PC-3 (cell line): ENCODE results near the gene KCP. TPM values are rescaled to one million over a fixed set of nuclear protein-coding genes. Genes with fewer than 3 reads are reported as not detected.

Experiments used
- ATAC-seq: fragments of 200-7000 bp; cut with Tn5 transposase; 2 replicates; pipeline ENCODE4 v1.9.1; 2020; ENCODE audit warnings: mild to moderate bottlenecking, moderate library complexity
- BruUV-seq: library from RNA; stranded (reverse); fragments of 400-500 nt; replicated peaks from 2 replicates; lab custom pipeline; 2021; lab: Mats Ljungman, UMichigan
- CTCF ChIA-PET: fragments of 300-600 bp; sonication (Branson Sonifier 250); formaldehyde crosslinking; loops from one replicate; lab custom pipeline; 2022; ENCODE audit warnings: antibody characterized with exemption; lab: Charles Lee
- POLR2A ChIA-PET: fragments of 300-600 bp; sonication (Branson Sonifier 250); formaldehyde crosslinking; loops from one replicate; lab custom pipeline; 2022; ENCODE audit warnings: antibody characterized with exemption; ENCODE audit not compliant: unreplicated experiment; lab: Charles Lee
- DNase-seq: peaks from one replicate; pipeline ENCODE4 v3.0.0-alpha.2; 2015
- H2AFZ ChIP-seq: fragments of 300-600 bp; sonication (generic); 2 replicates; pipeline ENCODE4 v1.6.0; 2016; ENCODE audit warnings: antibody characterized with exemption, low read length
- H3F3A ChIP-seq: fragments of 300-600 bp; sonication (generic); one replicate; pipeline ENCODE4 v1.6.0; 2017; ENCODE audit warnings: antibody characterized with exemption, low read length, control low read depth, mild to moderate bottlenecking; ENCODE audit not compliant: unreplicated experiment
- H3K27ac ChIP-seq: fragments of 300-600 bp; sonication (generic); 2 replicates; pipeline ENCODE4 v1.5.1; 2016; ENCODE audit warnings: mild to moderate bottlenecking, low read length
- H3K27me3 ChIP-seq: fragments of 300-600 bp; sonication (generic); 2 replicates; pipeline ENCODE4 v1.6.1; 2016; ENCODE audit warnings: low read length, mixed read lengths
- H3K36me3 ChIP-seq: fragments of 300-600 bp; sonication (generic); 2 replicates; pipeline ENCODE4 v1.6.1; 2016; ENCODE audit warnings: low read depth, mixed run types, low read length, mixed read lengths
- H3K4me1 ChIP-seq: fragments of 300-600 bp; sonication (generic); 2 replicates; pipeline ENCODE4 v1.5.1; 2016; ENCODE audit warnings: low read length; ENCODE audit not compliant: insufficient read depth
- H3K4me2 ChIP-seq: fragments of 300-600 bp; sonication (generic); 2 replicates; pipeline ENCODE4 v1.6.0; 2016; ENCODE audit warnings: low read length
- H3K4me3 ChIP-seq: fragments of 300-600 bp; sonication (generic); 2 replicates; pipeline ENCODE4 v1.5.1; 2016; ENCODE audit warnings: mild to moderate bottlenecking, low read length, mixed read lengths
- H3K79me2 ChIP-seq: fragments of 300-600 bp; sonication (generic); 2 replicates; pipeline ENCODE4 v1.6.1; 2017; ENCODE audit warnings: low read length, mixed read lengths
- H3K9ac ChIP-seq: fragments of 300-600 bp; sonication (generic); 2 replicates; pipeline ENCODE4 v1.6.0; 2016; ENCODE audit warnings: mild to moderate bottlenecking, low read length
- H3K9me2 ChIP-seq: fragments of 300-600 bp; sonication (generic); replicated peaks from 2 replicates; pipeline ENCODE4 v1.6.1; 2016; ENCODE audit warnings: mixed run types, low read length, mixed read lengths
- H3K9me3 ChIP-seq: fragments of 300-600 bp; sonication (generic); 2 replicates; pipeline ENCODE4 v1.6.1; 2016; ENCODE audit warnings: low read length, mixed read lengths
- H4K20me1 ChIP-seq: fragments of 300-600 bp; sonication (generic); 2 replicates; pipeline ENCODE4 v1.6.1; 2016; ENCODE audit warnings: low read length, mixed read lengths
- CTCF ChIP-seq: fragments of 300-600 bp; sonication (generic); conservative IDR thresholded peaks from 2 replicates; pipeline ENCODE4 v1.5.1; 2017; ENCODE audit warnings: antibody characterized with exemption, low read depth, mild to moderate bottlenecking, low read length
- EZH2 ChIP-seq: fragments of 300-600 bp; sonication (generic); IDR thresholded peaks from one replicate; pipeline ENCODE4 v1.6.1; 2017; ENCODE audit warnings: antibody characterized with exemption, mild to moderate bottlenecking, low read length; ENCODE audit not compliant: unreplicated experiment
- EZH2phosphoT487 ChIP-seq: fragments of 300-600 bp; sonication (generic); IDR thresholded peaks from 2 replicates; pipeline ENCODE4 v1.6.1; 2018; ENCODE audit warnings: mild to moderate bottlenecking, antibody characterized with exemption, low read length, borderline replicate concordance
- intact Hi-C: fragments of 100-400 bp; cut with micrococcal nuclease; formaldehyde crosslinking; loops from 2 replicates; pipeline ENCODE4 v1.9.0; 2023
- total RNA-seq: library from RNA; depleted of rRNA; stranded (reverse); fragments of >200 nt; gene quantifications from 2 replicates; pipeline ENCODE4 v1.2.3, GENCODE V29; 2014

KCP gene
- total RNA-seq, 1 experiment from 2014 or later: 3.2 TPM

- ChIA-PET POLR2A (no interaction called here), CTCF (no interaction called here)
- no TSS peak for BruUV-seq
Observed at GRCh38 chr7:128867842-128868623, 42.5 kb downstream of the KCP start.

GRCh38 chr7:128867241-128867640 lies 43.3 kb downstream of the KCP start:
- Histone ChIP-seq H3K9me2 (no peaks in the 10 kb centered on the region), H3K9ac (no peak overlapping the region), H3K4me1 (peaks cover 11% of the 10 kb centered on the region), H3K9me3 (no peaks in the 10 kb centered on the region), H3K27ac (no peak overlapping the region), H3K4me3 (no peak overlapping the region), H3K27me3 (no peaks in the 10 kb centered on the region), H3F3A (no peaks in the 10 kb centered on the region), H3K4me2 (no peak overlapping the region), H4K20me1 (no peaks in the 10 kb centered on the region), H2AFZ (no peak overlapping the region), H3K79me2 (peaks cover 26% of the 10 kb centered on the region), H3K36me3 (peaks cover 5% of the 10 kb centered on the region; the same call in 1 of the 2 replicates)
- no TSS peak for BruUV-seq
- TF ChIP-seq EZH2: no peak
- no peak for TF ChIP-seq EZH2phosphoT487
- TF ChIP-seq CTCF: no peak
- DNase-seq (no peak), ATAC-seq (no peak)
- intact Hi-C loops: no loop called here
- POLR2A ChIA-PET: no interaction called here
- CTCF ChIA-PET: no interaction called here

More at GRCh38 chr7:128867842-128868623, 42.5 kb downstream of the KCP start:
- Histone ChIP-seq H3K79me2 (peaks cover 22% of the 10 kb centered on the region), H3F3A (no peaks in the 10 kb centered on the region), H3K27me3 (no peaks in the 10 kb centered on the region), H3K36me3 (peaks cover 5% of the 10 kb centered on the region; the same call in 1 of the 2 replicates), H4K20me1 (no peaks in the 10 kb centered on the region), H3K27ac (no peak overlapping the region), H3K9me3 (no peaks in the 10 kb centered on the region), H3K4me2 (peak overlapping the region; percentile 98), H3K4me3 (peak overlapping the region; percentile 78; the same call in 1 of the 2 replicates), H3K9me2 (no peaks in the 10 kb centered on the region), H2AFZ (no peak overlapping the region), H3K9ac (no peak overlapping the region), H3K4me1 (peaks cover 17% of the 10 kb centered on the region)
- no peak for ATAC-seq
- no peak for TF ChIP-seq CTCF
- no peak for TF ChIP-seq EZH2
- no peak for TF ChIP-seq EZH2phosphoT487
- intact Hi-C loops: no loop called here
- no peak for DNase-seq
